IMR-90 (cell line): ENCODE data around the gene MLLT3.

ENCODE experiments used
- CTCF ChIP-seq: conservative IDR thresholded peaks from 2 replicates; pipeline ENCODE4 v1.5.1; 2012; ENCODE audit warnings: mild to moderate bottlenecking, low read depth, low read length, improper control_type of control experiment
- POLR2A ChIP-seq: IDR thresholded peaks from 2 replicates; pipeline ENCODE4 v1.6.1; 2012; ENCODE audit warnings: mild to moderate bottlenecking, low read depth, low read length
- RAD21 ChIP-seq: IDR thresholded peaks from 2 replicates; pipeline ENCODE4 v1.6.1; 2012; ENCODE audit warnings: low read length, improper control_type of control experiment
- SMC3 ChIP-seq: fragments of 150-350 bp; IDR thresholded peaks from 2 replicates; pipeline ENCODE4 v1.6.1; 2016; ENCODE audit warnings: low read depth, mild to moderate bottlenecking, antibody characterized with exemption, low read length, moderate library complexity

- TF ChIP-seq POLR2A = no peak
- TF ChIP-seq RAD21 = no peak
- no peak for TF ChIP-seq SMC3
- TF ChIP-seq CTCF = no peak
These were observed 216.0 kb downstream of the MLLT3 start for GRCh38 chr9:20406344-20406743.
